CD4-positive, alpha-beta T cell (primary cell): Measurements from ENCODE around the gene MAPK1IP1L. TPM values are rescaled to one million over a fixed set of nuclear protein-coding genes. Genes with fewer than 3 reads are reported as not detected.

Experiments used
- ATAC-seq: fragments of 200-7000 bp; cut with Tn5 transposase; one replicate; pipeline ENCODE4 v1.10.0; 2022; ENCODE audit warnings: mild to moderate bottlenecking; ENCODE audit not compliant: poor library complexity
- CTCF ChIA-PET: fragments of 350-600 bp; sonication (Branson Sonifier 250); formaldehyde crosslinking; loops from one replicate; lab custom pipeline; 2021; ENCODE audit warnings: antibody characterized with exemption, inconsistent platforms; lab: Charles Lee
- POLR2A ChIA-PET: fragments of 350-600 bp; sonication (Branson Sonifier 250); formaldehyde crosslinking; loops from one replicate; lab custom pipeline; 2021; ENCODE audit warnings: antibody characterized with exemption, inconsistent platforms; lab: Charles Lee
- DNase-seq, 14 experiments: peaks; one replicate each; pipeline ENCODE4 v3.0.0-alpha.2; 2013 to 2020; ENCODE audit warnings: mixed read lengths in 2 of 14
- H3K27ac ChIP-seq, 2 donors: one replicate each; pipeline versions ENCODE4 v1.5.1 to v1.7.0; 2013; ENCODE audit warnings: low read length in 2 of 2, low read depth in 1 of 2, mild to moderate bottlenecking in 1 of 2
- H3K27me3 ChIP-seq, 2 experiments: 1 replicate in 1 of 2; 2 replicates in 1 of 2; pipeline versions ENCODE4 v1.6.1 to v1.7.0; 2013; ENCODE audit warnings: low read length in 2 of 2, control low read depth in 1 of 2, mild to moderate bottlenecking in 1 of 2, moderate library complexity in 1 of 2; ENCODE audit not compliant: insufficient read depth in 2 of 2, control insufficient read depth in 1 of 2
- H3K36me3 ChIP-seq: one replicate; pipeline ENCODE4 v1.6.1; 2013; ENCODE audit warnings: low read length, control low read depth; ENCODE audit not compliant: insufficient read depth
- H3K4me1 ChIP-seq: one replicate; pipeline ENCODE4 v1.6.1; 2013; ENCODE audit warnings: low read length, control low read depth; ENCODE audit not compliant: insufficient read depth
- H3K4me3 ChIP-seq: one replicate; pipeline ENCODE4 v1.5.1; 2013; ENCODE audit warnings: mild to moderate bottlenecking, low read length, moderate library complexity
- H3K9me3 ChIP-seq, 2 experiments: 1 replicate in 1 of 2; 2 replicates in 1 of 2; pipeline versions ENCODE4 v1.6.1 to v1.7.0; 2013; ENCODE audit warnings: low read length in 2 of 2, mild to moderate bottlenecking in 2 of 2, control low read depth in 1 of 2, moderate library complexity in 1 of 2; ENCODE audit not compliant: control insufficient read depth in 1 of 2, insufficient read depth in 1 of 2
- H3K27ac Mint-ChIP-seq: one replicate; pipeline ENCODE4 v1.8.0; 2020; ENCODE audit warnings: mixed read lengths
- H3K27me3 Mint-ChIP-seq: one replicate; pipeline ENCODE4 v1.8.0; 2021; ENCODE audit warnings: mixed read lengths
- H3K36me3 Mint-ChIP-seq: one replicate; pipeline ENCODE4 v1.8.0; 2021; ENCODE audit warnings: low read depth, mixed read lengths
- H3K4me1 Mint-ChIP-seq: one replicate; pipeline ENCODE4 v1.8.0; 2021; ENCODE audit warnings: low read depth, mixed read lengths
- H3K4me3 Mint-ChIP-seq: one replicate; pipeline ENCODE4 v1.8.0; 2020; ENCODE audit warnings: mild to moderate bottlenecking, mixed read lengths
- H3K9me3 Mint-ChIP-seq: one replicate; pipeline ENCODE4 v1.8.0; 2020; ENCODE audit warnings: mixed read lengths
- intact Hi-C, 2 experiments: fragments of 100-400 bp; cut with DNase I in 1 of 2; cut with micrococcal nuclease in 1 of 2; formaldehyde crosslinking; loops; one replicate each; pipeline versions ENCODE4 v1.15.1 to v1.9.0; 2023 to 2025; cut with DNase I, micrococcal nuclease
- total RNA-seq, 174 experiments: library from RNA in 2 of 174; stranded (reverse) in 2 of 174; gene quantifications; one replicate each; pipeline ENCODE4 v1.2.3 and lab custom pipeline; 2021 to 2026
- TF ChIP-seq, protein P1 (sequence below): fragments of 200-600 bp; IDR thresholded peaks from one replicate; pipeline ENCODE4 v1.8.0; 2022; ENCODE audit warnings: antibody characterized with exemption, mild to moderate bottlenecking

The MAPK1IP1L gene
- total RNA-seq, 2 experiments from 2014 or later: 198 to 207 TPM

DNA sequence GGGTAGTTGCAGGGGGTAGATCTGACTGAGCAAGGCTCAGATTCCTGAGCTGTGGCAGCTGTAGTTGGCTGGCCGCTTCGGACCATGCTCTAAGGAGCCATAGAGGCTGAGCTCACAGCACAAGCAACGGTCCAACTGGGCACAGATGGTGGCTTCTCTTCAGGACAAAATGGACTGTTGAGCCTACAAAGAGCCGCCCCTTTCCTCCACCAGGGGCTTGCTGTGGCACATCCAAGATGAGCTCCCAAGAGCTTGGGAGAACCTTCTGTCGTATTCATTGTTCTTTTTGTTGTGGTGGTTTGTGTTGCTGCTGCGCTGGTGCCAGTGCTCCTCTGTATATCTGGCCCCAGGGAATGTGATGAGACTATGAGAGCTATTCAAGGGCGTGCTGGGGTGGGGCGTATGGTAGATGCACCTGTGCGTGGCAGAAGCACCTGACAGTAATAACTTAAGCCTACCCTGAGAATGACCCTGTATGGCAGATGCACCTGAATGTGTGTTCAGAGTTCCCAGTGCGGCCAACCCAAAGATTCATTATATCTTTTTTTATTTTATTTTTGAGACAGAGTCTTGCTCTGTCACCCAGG is 59.8 kb downstream of the MAPK1IP1L start:
- Histone ChIP-seq H3K9me3 (no peaks in the 10 kb centered on the region), H3K27ac (no peak overlapping the region), H3K4me3 (no peak overlapping the region), H3K36me3 (no peaks in the 10 kb centered on the region), H3K4me1 (peaks cover 23% of the 10 kb centered on the region), H3K27me3 (no peaks in the 10 kb centered on the region)
- peaks cover 12% of the 10 kb centered on the region for H3K4me1 Mint-ChIP-seq
- no peak for DNase-seq
- no peaks in the 10 kb centered on the region for H3K27me3 Mint-ChIP-seq
- ChIA-PET CTCF (no interaction called here), POLR2A (no interaction called here)
- H3K9me3 Mint-ChIP-seq: no peaks in the 10 kb centered on the region
- TF ChIP-seq, protein P1, sequence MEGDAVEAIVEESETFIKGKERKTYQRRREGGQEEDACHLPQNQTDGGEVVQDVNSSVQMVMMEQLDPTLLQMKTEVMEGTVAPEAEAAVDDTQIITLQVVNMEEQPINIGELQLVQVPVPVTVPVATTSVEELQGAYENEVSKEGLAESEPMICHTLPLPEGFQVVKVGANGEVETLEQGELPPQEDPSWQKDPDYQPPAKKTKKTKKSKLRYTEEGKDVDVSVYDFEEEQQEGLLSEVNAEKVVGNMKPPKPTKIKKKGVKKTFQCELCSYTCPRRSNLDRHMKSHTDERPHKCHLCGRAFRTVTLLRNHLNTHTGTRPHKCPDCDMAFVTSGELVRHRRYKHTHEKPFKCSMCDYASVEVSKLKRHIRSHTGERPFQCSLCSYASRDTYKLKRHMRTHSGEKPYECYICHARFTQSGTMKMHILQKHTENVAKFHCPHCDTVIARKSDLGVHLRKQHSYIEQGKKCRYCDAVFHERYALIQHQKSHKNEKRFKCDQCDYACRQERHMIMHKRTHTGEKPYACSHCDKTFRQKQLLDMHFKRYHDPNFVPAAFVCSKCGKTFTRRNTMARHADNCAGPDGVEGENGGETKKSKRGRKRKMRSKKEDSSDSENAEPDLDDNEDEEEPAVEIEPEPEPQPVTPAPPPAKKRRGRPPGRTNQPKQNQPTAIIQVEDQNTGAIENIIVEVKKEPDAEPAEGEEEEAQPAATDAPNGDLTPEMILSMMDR: no peak
- ATAC-seq: no peak
- no peak overlapping the region for H3K27ac Mint-ChIP-seq
- no peaks in the 10 kb centered on the region for H3K36me3 Mint-ChIP-seq
- no peak overlapping the region for H3K4me3 Mint-ChIP-seq
- intact Hi-C loops: no loop called here

GRCh38 chr14:55114720-55115119 is 63.3 kb downstream of the MAPK1IP1L start:
- H3K4me3 Mint-ChIP-seq: no peak overlapping the region
- no peaks in the 10 kb centered on the region for H3K36me3 ChIP-seq
- H3K9me3 Mint-ChIP-seq: no peaks in the 10 kb centered on the region
- DNase-seq (no peak), ATAC-seq (no peak)
- H3K4me3 ChIP-seq: no peak overlapping the region
- H3K9me3 ChIP-seq: no peaks in the 10 kb centered on the region
- CTCF ChIA-PET: no interaction called here
- H3K4me1 ChIP-seq: peaks cover 5% of the 10 kb centered on the region
- POLR2A ChIA-PET: no interaction called here
- no peaks in the 10 kb centered on the region for H3K36me3 Mint-ChIP-seq
- H3K27me3 ChIP-seq: no peaks in the 10 kb centered on the region
- intact Hi-C loops: no loop called here
- H3K27me3 Mint-ChIP-seq: no peaks in the 10 kb centered on the region
- no peak overlapping the region for H3K27ac ChIP-seq
- TF ChIP-seq, protein P1: no peak
- H3K27ac Mint-ChIP-seq: no peak overlapping the region
- no peaks in the 10 kb centered on the region for H3K4me1 Mint-ChIP-seq

DNA sequence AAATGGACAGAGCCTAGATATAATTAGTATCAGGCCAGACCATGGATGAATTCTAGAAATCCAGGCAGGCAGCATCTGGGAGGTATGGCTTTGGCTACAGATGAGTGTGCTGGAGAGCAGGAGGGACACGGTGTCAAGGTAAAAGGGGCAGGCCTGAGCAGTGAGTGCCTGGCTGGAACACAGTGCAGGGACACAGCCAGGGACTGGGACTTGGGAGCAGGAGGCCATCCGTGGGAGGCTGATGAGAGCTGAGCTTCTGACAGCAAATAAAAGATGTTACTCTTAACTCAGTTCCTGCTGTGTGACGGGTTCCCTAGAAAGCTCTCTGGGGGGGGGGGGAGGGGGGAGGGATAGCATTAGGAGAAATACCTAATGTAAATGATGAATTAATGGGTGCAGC is 64.0 kb downstream of the MAPK1IP1L start:
- Histone ChIP-seq H3K27ac (no peak overlapping the region), H3K27me3 (no peaks in the 10 kb centered on the region), H3K9me3 (no peaks in the 10 kb centered on the region), H3K4me3 (no peak overlapping the region), H3K4me1 (peaks cover 5% of the 10 kb centered on the region), H3K36me3 (no peaks in the 10 kb centered on the region)
- ChIA-PET POLR2A (no interaction called here), CTCF (no interaction called here)
- Mint-ChIP-seq H3K36me3 (no peaks in the 10 kb centered on the region), H3K27me3 (no peaks in the 10 kb centered on the region), H3K9me3 (no peaks in the 10 kb centered on the region), H3K4me3 (no peak overlapping the region), H3K4me1 (no peaks in the 10 kb centered on the region), H3K27ac (no peak overlapping the region)
- DNase-seq (no peak), ATAC-seq (no peak)
- TF ChIP-seq, protein P1: no peak
- intact Hi-C loops: no loop called here
